ENCODE measurements around the gene FBXL17. TPM values are rescaled to one million over a fixed set of nuclear protein-coding genes. Genes with fewer than 3 reads are reported as not detected.

FBXL17 gene
- total and polyA plus RNA-seq, 2 of the 4 experiments (the other 2 are of a cell fraction), result 3.9 to 8.1 TPM

- no peak overlapping the region for H3K27ac ChIP-seq (ENCODE audit: insufficient read depth, low read length)
- no peak for DNase-seq
- H3K9me1 ChIP-seq (ENCODE audit: insufficient read depth, low read length), result no peaks in the 10 kb centered on the region
- no peaks in the 10 kb centered on the region for H3K4me1 ChIP-seq (ENCODE audit: control insufficient read depth, insufficient read depth, low read length)
- H4K5ac ChIP-seq (ENCODE audit: low read depth, low read length), result no peak overlapping the region
- H2BK15ac ChIP-seq (ENCODE audit: low read depth, low read length), result no peak overlapping the region
- no TSS peak for BruUV-seq (replicated peaks)
- H3K79me1 ChIP-seq (ENCODE audit: low read depth in 1 of 2, low read length in 2 of 2), result no peaks in the 10 kb centered on the region
- H3K27me3 ChIP-seq (ENCODE audit: control insufficient read depth, insufficient read depth, low read length), result no peaks in the 10 kb centered on the region
- ChIA-PET POLR2A (ENCODE audit: unreplicated experiment) (no interaction called here), CTCF (no interaction called here)
- dilution Hi-C loops (cut with HindIII; ENCODE audit: low sequenced_read_pairs, unreplicated experiment), result no loop called here
- H3K4me2 ChIP-seq (ENCODE audit: low read depth, low read length), result no peak overlapping the region
- TF ChIP-seq POLR2A (IDR thresholded peaks at IDR 0.05; ENCODE audit: low read depth, low read length), result no peak
- no peak for TF ChIP-seq CTCF (conservative IDR thresholded peaks at IDR 0.05; ENCODE audit: low read depth, low read length)
- TF ChIP-seq RCOR1 (IDR thresholded peaks at IDR 0.05; ENCODE audit: insufficient replicate concordance, low read length), result no peak
- TF ChIP-seq FOS (IDR thresholded peaks at IDR 0.05; ENCODE audit: low read depth, low read length), result no peak
- TF ChIP-seq MXI1 (IDR thresholded peaks at IDR 0.05; ENCODE audit: borderline replicate concordance, low read depth, low read length), result no peak
- no peak for TF ChIP-seq MAFK (IDR thresholded peaks at IDR 0.05; ENCODE audit: low read depth, low read length)
- no peak for TF ChIP-seq RAD21 (IDR thresholded peaks at IDR 0.05; ENCODE audit: low read length)
- TF ChIP-seq CHD1 (IDR thresholded peaks at IDR 0.05; ENCODE audit: low read depth, low read length), result no peak
- no peak for TF ChIP-seq NFE2L2 (IDR thresholded peaks at IDR 0.05; ENCODE audit: low read depth, low read length)
- TF ChIP-seq MAZ (IDR thresholded peaks at IDR 0.05; ENCODE audit: borderline replicate concordance, low read depth, low read length), result no peak
- TF ChIP-seq SMC3 (IDR thresholded peaks at IDR 0.05; ENCODE audit: low read depth, low read length), result no peak
- TF ChIP-seq ELK1 (IDR thresholded peaks at IDR 0.05; ENCODE audit: borderline replicate concordance, low read depth, low read length), result no peak
- no peak for TF ChIP-seq RFX5 (IDR thresholded peaks at IDR 0.05; ENCODE audit: low read depth, low read length)
- no peak for TF ChIP-seq CEBPB (IDR thresholded peaks at IDR 0.05; ENCODE audit: low read depth, low read length)
- TF ChIP-seq BHLHE40 (IDR thresholded peaks at IDR 0.05; ENCODE audit: low read depth, low read length), result no peak
- TF ChIP-seq USF2 (IDR thresholded peaks at IDR 0.05; ENCODE audit: low read depth, low read length), result no peak
- no peak overlapping the region for H2BK120ac ChIP-seq (ENCODE audit: low read depth, low read length)
- no peak overlapping the region for H3K14ac ChIP-seq (replicated peaks; ENCODE audit: low read depth, low read length)
- no peak overlapping the region for H2BK20ac ChIP-seq (ENCODE audit: low read depth, low read length)
- H2AFZ ChIP-seq (replicated peaks; ENCODE audit: low read length, poor library complexity), result no peak overlapping the region
- in situ Hi-C loops (cut with MboI; ENCODE audit: low sequenced_read_pairs), result no loop called here
- H3K9me3 ChIP-seq (ENCODE audit: control insufficient read depth, insufficient read depth, low read length), result no peaks in the 10 kb centered on the region
- no peak for ATAC-seq (ENCODE audit: low read depth)
- no peak overlapping the region for H2AK5ac ChIP-seq (ENCODE audit: low read depth, low read length)
- intact Hi-C loops (cut with micrococcal nuclease), result no loop called here
- H3K4ac ChIP-seq (ENCODE audit: low read depth, low read length), result no peak overlapping the region
- H3K36me3 ChIP-seq (ENCODE audit: control insufficient read depth, insufficient read depth, low read length), result no peaks in the 10 kb centered on the region
- no peak overlapping the region for H4K8ac ChIP-seq (ENCODE audit: low read depth in 2 of 2, low read length in 2 of 2)
- no peak overlapping the region for H4K91ac ChIP-seq (ENCODE audit: insufficient read depth, low read depth, low read length)
- no peak overlapping the region for H2BK5ac ChIP-seq (ENCODE audit: low read depth, low read length, poor library complexity, severe bottlenecking)
- no peak overlapping the region for H3K23ac ChIP-seq (ENCODE audit: low read depth, low read length)
- no peak overlapping the region for H3K18ac ChIP-seq (ENCODE audit: low read depth, low read length)
- H2AK9ac ChIP-seq (replicated peaks; ENCODE audit: low read depth, low read length, poor library complexity), result no peak overlapping the region
- no peak overlapping the region for H3K4me3 ChIP-seq (ENCODE audit: insufficient read depth, low read depth, low read length)
- H4K20me1 ChIP-seq (ENCODE audit: insufficient read depth, low read length), result no peaks in the 10 kb centered on the region
- H3K9ac ChIP-seq (ENCODE audit: low read depth, low read length), result no peak overlapping the region
- no peak overlapping the region for H3K56ac ChIP-seq (ENCODE audit: extremely low read depth, insufficient read depth, low read length)
- WGBS, 2 experiments (ENCODE audit: extremely low coverage in 2 of 2, insufficient read length in 1 of 2), result no CpG with 5 or more reads among the region's 1 CpG
Observed at GRCh38 chr5:107926121-107926520, 455.8 kb downstream of the FBXL17 start.

Measured in IMR-90 (cell line).